NCI-H82 treated with DMSO at 0.1 percent for 48 hours (cell line): ENCODE data around the gene ATP6V0E1.
A peak's percentile ranks its signal among the peaks of the same experiment; 100 is the strongest.

Experiments used
- DNase-seq: peaks from one replicate; lab custom pipeline; 2025; ENCODE audit not compliant: unreplicated experiment; lab: John Stamatoyannopoulos, UW

ATP6V0E1 gene

GRCh38 chr5:172956228-172956627 is 27.3 kb upstream of the ATP6V0E1 start:
- no peak for DNase-seq

- no peak for DNase-seq
These were observed 26.6 kb upstream of the ATP6V0E1 start for GRCh38 chr5:172956936-172957335.

GRCh38 chr5:172957458-172957857 is 26.1 kb upstream of the ATP6V0E1 start:
- DNase-seq: no peak

GRCh38 chr5:172958331-172959046 is 25.1 kb upstream of the ATP6V0E1 start:
- peak; percentile 5 for DNase-seq

GRCh38 chr5:172959824-172960799 is 23.5 kb upstream of the ATP6V0E1 start:
- DNase-seq: no peak

GRCh38 chr5:172969921-172970320 is 13.7 kb upstream of the ATP6V0E1 start:
- no peak for DNase-seq

GRCh38 chr5:172971482-172971881 is 12.1 kb upstream of the ATP6V0E1 start:
- DNase-seq: no peak

- DNase-seq: no peak
These were observed 11.0 kb upstream of the ATP6V0E1 start for GRCh38 chr5:172972552-172972951.

GRCh38 chr5:172973127-172973916 is 10.2 kb upstream of the ATP6V0E1 start:
- no peak for DNase-seq

- DNase-seq: no peak
These were observed 9.6 kb upstream of the ATP6V0E1 start for GRCh38 chr5:172973931-172974330.

- no peak for DNase-seq
These were observed 8.3 kb upstream of the ATP6V0E1 start for GRCh38 chr5:172975289-172975688.

- no peak for DNase-seq
These were observed 3.8 kb upstream of the ATP6V0E1 start for GRCh38 chr5:172979778-172980177.

- peak; percentile 6 for DNase-seq
These were observed 1.6 kb upstream of the ATP6V0E1 start for GRCh38 chr5:172981931-172982330.

- DNase-seq: peak; percentile 42
These were observed 828 bp downstream of the ATP6V0E1 start for GRCh38 chr5:172984244-172984953.

- DNase-seq: no peak
These were observed 2.0 kb downstream of the ATP6V0E1 start for GRCh38 chr5:172985596-172985995.

GRCh38 chr5:172988276-172988675 is 4.7 kb downstream of the ATP6V0E1 start:
- no peak for DNase-seq

GRCh38 chr5:172990776-172991175 is 7.2 kb downstream of the ATP6V0E1 start:
- no peak for DNase-seq

- no peak for DNase-seq
These were observed 10.8 kb downstream of the ATP6V0E1 start for GRCh38 chr5:172994405-172994804.

GRCh38 chr5:172999372-172999973 is 15.9 kb downstream of the ATP6V0E1 start:
- no peak for DNase-seq

GRCh38 chr5:172999974-173000373 is 16.4 kb downstream of the ATP6V0E1 start:
- no peak for DNase-seq
